GM12875 (cell line): ENCODE measurements around the gene PDE8B.

ENCODE experiments used
- H3K4me3 ChIP-seq: one replicate; pipeline ENCODE4 v1.5.1; 2011; ENCODE audit warnings: low read depth, low read length, control low read depth
- CTCF ChIP-seq: IDR thresholded peaks from 2 replicates; pipeline ENCODE4 v1.5.1; 2011; ENCODE audit warnings: low read depth, mild to moderate bottlenecking, control low read depth, inconsistent platforms, low read length, moderate library complexity, borderline replicate concordance; ENCODE audit not compliant: insufficient read depth

Gene PDE8B

DNA sequence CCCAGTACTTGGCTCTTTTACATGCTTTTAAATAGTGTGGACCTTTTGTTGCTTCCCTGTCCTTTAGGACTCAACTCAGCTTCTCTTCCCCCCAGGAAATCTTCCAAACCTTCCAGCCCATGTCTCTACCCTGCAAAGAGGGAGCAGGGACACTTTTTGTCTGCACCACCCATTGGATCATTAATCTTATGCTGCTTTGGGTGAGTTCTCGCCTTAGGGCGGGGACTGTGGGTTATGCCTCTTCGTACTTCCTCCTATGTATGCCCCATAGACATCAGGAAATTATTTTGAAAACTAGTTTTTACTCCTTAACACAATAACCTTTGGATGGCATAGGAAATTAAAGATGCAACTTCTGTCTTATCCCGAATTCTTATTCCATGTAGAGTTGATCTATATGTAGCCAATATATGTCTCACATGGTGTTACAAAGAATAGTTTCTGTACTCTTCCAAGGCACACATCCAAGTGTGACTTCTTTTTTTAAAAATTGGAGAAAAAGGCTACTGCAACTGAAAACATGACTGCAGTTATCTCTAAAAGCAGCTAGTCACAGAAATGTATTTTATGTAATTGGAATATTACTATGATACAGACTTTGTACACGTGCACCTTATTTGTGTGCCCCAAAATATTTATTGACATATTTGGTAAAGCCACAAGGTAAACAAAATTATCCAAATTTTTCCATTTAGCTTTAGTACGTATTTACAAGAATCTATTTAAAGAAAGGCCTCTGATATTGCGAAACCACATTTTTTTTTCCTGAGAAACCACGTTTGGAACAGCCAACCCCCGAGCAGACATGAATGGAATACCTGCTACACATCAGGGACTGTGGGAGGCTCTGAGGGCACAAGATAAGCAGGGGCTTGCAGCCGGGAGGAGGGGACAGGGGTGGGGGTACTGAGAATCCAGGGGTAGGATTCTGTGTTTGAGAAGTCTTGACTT is 148.1 kb downstream of the PDE8B start:
- no peak for TF ChIP-seq CTCF
- H3K4me3 ChIP-seq, result no peak overlapping the region

DNA sequence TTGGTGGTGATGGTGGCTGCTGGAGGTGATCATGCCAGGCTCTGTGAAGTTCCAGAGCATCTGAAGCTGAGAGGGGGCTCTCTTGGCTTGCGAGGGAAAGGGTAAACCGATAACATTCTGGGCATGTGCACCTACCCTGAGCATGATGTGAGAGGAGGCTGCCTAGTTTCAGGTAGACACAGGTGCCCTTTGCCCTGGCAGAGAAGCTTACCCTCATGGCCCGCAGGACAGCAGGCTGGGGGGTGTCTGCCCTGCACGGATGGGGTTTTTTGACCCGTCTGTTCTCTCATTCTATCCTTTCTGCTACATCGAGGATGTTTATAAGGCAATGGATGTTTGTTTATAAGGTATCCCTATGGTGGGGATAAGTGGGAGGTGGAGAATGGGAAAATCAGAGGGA is 148.8 kb downstream of the PDE8B start:
- TF ChIP-seq CTCF, result no peak

DNA sequence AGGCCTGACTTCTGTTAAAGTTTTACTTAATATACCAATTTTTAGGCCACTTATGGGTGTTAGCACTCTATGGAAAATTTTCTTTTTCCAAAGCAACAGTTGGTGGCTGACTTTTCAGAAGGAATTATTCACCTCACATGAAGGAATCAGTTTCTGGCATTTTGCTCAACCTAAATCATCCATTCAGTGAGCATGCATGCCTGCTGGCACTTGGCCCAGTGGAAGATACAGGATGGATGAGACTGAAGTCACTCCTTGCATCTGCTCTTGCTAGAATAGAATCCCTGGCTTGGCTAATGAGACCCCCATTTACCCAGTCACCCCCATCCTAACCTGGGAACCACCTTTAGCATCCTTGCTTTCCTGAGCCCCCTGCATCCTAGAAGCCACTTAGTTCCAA is 149.9 kb downstream of the PDE8B start:
- TF ChIP-seq CTCF, result no peak
- H3K4me3 ChIP-seq, result no peak overlapping the region

More for the DNA sequence above, 148.8 kb downstream of the PDE8B start:
- no peak overlapping the region for H3K4me3 ChIP-seq

DNA sequence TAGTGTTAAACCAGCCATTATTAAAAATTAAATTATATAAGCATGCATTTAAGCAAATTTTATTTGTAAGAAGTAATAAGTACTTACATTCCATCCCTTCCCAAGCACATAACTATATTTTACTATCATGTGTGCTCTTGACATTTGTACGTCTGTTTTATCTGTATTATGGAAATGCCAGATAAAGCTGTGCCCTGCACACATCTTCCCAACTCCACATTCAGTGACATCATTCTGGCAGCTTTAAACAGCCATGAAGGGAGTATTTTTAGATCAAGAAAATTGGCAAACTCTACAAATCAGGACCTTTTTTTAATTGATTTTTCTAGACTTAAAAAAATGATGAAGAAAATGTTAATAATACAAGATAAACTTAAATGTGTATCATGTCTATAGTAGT is 150.5 kb downstream of the PDE8B start:
- no peak for TF ChIP-seq CTCF
- no peak overlapping the region for H3K4me3 ChIP-seq

DNA sequence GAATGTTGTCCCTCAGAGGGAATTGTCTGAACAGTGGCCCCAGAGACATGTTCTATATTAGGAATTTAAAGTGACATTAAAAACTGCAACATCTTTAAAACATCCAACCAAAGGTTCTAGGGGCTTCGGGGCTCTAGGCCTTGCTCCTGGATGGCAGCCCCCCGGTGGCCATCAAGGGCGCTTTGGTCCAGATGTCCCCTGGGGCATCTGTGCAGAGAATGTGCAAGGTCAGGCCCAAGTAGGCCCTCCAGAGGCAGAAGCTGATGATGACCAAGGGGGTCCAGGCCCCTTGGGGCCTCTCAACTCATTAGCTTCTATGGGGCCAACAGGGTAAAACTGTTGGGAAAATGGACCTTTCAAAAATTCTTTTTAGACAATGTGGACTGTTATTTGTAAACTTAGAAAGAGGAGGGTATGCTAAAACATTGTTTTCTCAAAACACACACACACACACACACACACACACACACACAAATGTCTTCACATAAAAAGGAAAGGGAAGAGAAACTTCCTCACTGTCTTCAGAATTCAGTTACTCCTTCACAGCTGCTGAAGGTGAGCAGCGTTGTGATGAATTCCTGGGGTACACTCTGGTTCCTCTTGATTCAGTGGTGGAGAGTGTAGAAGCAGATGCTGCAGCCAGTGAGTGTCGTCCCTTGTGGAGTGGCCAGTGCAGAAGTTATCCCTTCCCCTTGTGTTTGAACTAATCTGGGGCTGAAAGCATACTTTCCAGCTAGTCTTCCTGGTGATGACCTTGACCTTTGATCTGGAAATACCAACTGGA is 156.4 kb downstream of the PDE8B start:
- peak; percentile 19; the same call in 1 of the 2 replicates for TF ChIP-seq CTCF
- no peak overlapping the region for H3K4me3 ChIP-seq

DNA sequence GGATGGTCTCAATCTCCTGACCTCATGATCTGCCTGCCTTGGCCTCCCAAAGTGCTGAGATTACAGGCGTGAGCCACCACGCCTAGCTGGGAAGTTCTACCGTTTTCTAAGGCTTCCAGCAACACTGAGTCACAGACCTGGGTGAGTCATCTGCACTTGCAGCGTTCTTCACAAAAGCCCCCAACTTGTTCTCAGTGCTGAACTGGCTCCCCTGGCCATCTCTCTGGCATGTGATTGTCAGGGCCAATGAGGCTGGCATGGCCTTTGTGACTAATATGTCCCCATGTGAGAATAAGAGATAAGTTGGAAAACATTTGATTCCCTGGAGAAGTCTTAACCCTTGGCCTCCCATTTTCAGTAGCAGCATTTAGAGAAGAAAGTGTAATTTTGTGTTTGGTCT is 157.3 kb downstream of the PDE8B start:
- no peak overlapping the region for H3K4me3 ChIP-seq
- TF ChIP-seq CTCF, result no peak

DNA sequence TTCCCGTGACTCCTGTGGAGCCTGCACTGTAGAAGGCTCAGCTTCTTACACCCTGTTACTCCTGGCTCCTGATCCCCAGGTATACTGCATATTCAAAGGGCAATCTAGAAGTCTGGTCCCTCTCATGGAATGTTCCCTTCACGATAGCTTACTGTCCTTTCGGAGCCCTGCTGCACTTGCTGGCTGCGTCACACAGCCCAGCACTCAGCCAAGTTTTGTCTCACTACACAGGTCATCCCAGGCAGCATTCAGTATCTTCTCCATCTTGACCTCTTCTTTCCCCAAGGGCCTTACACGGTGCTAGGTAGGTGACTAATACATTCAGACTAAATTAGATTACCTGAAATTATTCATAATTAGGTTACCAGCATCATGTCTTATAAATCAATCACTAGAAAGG is 157.9 kb downstream of the PDE8B start:
- TF ChIP-seq CTCF, result no peak

More for the DNA sequence above, 157.9 kb downstream of the PDE8B start:
- no peak overlapping the region for H3K4me3 ChIP-seq
